HG02981 (cell line): ENCODE data around the gene TMPRSS13.

Source experiments
- ATAC-seq: cut with Tn5 transposase; IDR thresholded peaks from one replicate; pipeline ENCODE4 v1.9.1; 2021; ENCODE audit warnings: mild to moderate bottlenecking, moderate library complexity; ENCODE audit not compliant: unreplicated experiment

The TMPRSS13 gene

DNA sequence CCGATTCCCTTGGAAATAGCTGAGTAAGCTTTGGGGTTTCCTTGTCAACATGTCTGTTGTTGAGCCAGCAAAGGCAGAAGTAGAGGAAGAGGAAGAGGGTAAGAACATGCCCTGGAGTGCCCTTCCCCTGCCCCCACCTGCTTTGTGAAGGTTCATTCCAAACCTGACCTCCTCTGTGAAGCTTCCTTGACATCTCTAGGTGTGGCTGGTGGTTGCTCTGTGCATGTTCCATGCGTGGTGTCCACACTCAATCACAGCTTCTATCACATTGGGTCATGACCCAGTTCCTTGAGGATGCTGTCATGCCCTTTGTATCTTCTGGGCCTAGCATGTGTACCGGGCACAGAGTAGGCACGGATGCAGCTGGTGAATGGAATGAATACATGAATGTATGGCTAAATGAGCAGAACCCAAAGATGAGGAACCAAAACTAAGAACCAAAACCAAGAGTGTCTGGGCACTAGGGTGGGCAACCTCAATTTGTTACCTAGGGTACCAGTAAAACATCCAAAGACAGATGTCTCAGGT lies 29.0 kb downstream of the TMPRSS13 start:
- ATAC-seq = no peak

GRCh38 chr11:117898059-117898458 lies 31.1 kb downstream of the TMPRSS13 start:
- no peak for ATAC-seq

DNA sequence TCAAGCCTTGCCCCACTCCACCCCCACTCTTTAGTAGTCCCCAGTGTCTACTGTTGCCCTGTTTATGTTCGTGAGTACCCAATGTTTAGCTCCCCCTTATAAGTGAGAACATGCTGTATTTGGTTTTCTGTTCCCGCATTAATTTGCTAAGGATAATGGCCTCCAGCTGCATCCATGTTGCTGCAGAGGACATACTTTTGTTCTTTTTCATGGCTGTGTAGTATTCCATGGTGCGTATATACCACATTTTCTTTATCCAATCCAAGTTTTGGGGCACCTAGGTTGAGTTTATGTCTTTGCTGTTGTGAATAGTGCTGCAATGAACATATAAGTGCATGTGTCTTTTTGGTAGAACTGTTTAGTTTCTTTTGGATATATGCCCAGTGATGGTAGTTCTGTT lies 36.6 kb downstream of the TMPRSS13 start:
- no peak for ATAC-seq

GRCh38 chr11:117891362-117891761 lies 37.8 kb downstream of the TMPRSS13 start:
- no peak for ATAC-seq

GRCh38 chr11:117888139-117888566 lies 41.0 kb downstream of the TMPRSS13 start:
- no peak for ATAC-seq

GRCh38 chr11:117887431-117888138 lies 41.6 kb downstream of the TMPRSS13 start:
- no peak for ATAC-seq

DNA sequence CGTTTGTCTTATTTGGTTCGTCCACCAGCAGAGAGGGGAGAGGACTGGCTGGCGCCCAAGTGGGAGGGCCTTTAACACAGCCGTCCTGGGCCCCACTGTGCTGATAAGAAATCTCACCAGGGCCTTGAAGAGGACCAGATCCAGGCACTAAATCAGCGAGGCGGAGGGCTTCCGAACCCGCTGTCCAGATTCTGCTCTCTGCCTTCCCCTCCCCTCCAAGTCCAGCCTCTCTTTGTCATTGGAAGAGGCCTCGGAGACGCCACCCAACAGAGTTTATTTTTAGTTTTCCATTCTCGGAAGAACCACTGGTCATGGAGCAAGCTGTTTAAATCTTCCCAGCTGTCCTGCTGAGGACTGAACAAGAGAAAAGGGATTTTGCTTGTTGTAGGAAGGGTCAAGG lies 43.4 kb downstream of the TMPRSS13 start:
- ATAC-seq = no peak

DNA sequence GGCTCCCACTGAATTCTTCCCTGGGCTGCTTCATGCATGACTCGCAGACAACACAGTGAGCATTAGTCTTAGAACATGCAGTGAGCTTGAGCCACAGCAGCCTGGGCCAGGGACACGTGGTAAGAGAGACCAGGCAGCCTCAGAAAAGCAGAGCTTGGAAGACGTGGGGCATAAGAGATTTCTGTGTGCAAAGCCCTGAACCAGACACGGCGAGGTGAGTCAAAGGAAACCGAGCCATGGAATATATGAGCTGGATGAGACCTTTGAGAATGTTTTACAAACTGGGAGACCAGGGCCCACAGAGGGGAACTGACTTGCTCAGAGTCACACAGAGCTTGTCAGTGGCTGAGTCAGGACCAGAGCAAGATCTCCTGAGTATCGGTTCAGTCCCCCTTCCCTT lies 44.2 kb downstream of the TMPRSS13 start:
- no peak for ATAC-seq

DNA sequence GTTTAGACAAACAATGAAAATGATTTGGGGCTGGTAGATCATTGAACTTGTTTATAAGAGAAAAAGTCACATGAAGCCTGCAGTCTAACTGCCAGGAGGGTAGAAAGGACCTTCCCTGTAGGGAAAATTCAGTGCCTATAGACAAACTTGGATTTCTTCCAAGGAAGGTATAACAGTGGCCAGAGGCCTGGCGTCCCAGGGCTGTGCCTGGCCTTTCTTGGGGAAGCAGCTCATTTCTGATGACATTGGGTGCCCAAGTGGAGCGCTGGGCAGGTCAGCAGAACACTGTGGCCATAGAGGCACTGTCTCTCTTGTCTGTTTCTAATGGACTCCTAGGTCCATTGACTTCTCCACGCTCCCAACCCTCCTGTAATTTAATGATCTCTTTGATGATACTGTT lies 46.1 kb downstream of the TMPRSS13 start:
- no peak for ATAC-seq

- no peak for ATAC-seq
Measured at GRCh38 chr11:117882311-117882905, 46.8 kb downstream of the TMPRSS13 start.

DNA sequence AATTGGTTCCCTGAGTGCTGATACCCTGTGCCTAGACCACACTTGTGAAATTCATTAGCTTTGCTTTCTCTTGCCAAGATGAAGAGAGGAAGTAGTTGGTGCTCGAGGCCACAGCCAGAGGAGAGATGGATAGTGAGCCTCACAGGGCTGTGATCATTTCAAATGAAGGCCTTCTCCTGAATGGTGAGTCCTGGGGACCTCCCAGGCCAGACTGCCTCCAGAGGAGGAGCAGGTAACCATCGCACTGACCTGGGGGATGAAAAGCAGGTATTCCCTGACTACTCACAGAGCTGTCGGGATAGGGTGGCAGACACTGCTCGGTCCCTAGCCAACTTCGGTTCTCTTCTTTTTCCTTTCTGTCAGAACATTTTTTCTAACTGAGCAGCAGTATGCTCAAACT lies 48.0 kb downstream of the TMPRSS13 start:
- no peak for ATAC-seq

- no peak for ATAC-seq
Measured at GRCh38 chr11:117879516-117880480, 49.4 kb downstream of the TMPRSS13 start.

DNA sequence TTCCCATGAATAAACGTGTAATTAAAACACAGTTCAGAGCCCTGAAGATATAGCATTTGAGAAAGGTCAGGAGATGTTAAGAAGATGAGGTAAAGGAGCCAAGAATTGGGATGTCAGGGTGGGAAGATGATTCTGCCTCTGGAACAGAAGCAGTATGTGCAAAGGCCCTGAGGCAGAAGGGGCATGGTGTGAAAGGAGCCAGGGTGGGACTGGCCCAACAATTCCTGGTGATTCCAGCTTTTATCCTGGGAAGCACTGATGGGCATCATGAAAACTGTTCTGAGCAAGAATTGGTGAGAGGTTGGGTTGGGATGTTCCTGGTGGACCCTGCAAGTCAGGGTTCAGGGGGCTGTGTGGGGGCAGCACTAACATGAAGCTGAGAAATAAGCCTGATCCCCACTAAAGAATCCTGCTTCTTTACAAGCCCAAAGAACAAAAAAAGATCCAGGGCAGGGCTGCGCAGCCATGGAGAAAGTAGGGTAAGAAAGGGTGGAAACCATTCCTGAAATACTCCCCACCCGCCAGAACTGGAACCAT lies 50.2 kb downstream of the TMPRSS13 start:
- ATAC-seq = no peak

DNA sequence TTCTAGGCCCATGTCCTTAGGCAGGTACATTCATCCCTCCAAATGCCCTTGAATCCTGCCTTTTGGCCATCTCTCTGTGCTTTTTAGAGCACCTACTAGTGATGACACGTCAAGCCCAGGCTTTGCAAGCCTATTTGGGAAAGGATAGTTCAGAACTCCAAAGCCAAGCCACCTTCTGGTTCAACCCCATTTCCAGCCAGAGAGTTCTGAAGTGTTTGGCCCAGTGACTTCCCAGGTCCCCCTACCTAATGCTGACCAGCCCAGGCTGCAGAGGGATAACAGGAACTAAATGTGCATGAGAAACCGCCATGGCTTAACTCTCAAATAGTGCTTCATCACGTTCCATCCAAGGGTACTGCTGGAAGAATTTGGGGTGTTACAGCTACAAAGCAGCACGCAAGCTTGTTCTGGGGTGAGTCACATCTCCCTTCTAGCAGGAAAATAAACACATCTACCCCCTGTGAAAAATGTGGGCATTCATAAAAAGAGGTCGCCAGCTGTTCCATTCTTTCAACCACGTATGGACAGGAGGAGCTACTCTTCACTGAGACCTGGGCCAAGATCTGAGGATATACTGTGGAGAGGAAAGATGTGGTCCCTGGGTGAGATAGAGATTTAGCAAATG lies 50.8 kb downstream of the TMPRSS13 start:
- ATAC-seq = no peak

GRCh38 chr11:117877120-117877784 lies 52.0 kb downstream of the TMPRSS13 start:
- ATAC-seq = no peak

- no peak for ATAC-seq
Measured at GRCh38 chr11:117876341-117877119, 52.7 kb downstream of the TMPRSS13 start, which contains the start of gene FXYD6. TSS of gene FXYD6 (minus strand) at chr11:117876658. CDS start at chr11:117842776, 33,882 bp downstream.

- ATAC-seq = no peak
Measured at GRCh38 chr11:117876059-117876340, 53.2 kb downstream of the TMPRSS13 start.

DNA sequence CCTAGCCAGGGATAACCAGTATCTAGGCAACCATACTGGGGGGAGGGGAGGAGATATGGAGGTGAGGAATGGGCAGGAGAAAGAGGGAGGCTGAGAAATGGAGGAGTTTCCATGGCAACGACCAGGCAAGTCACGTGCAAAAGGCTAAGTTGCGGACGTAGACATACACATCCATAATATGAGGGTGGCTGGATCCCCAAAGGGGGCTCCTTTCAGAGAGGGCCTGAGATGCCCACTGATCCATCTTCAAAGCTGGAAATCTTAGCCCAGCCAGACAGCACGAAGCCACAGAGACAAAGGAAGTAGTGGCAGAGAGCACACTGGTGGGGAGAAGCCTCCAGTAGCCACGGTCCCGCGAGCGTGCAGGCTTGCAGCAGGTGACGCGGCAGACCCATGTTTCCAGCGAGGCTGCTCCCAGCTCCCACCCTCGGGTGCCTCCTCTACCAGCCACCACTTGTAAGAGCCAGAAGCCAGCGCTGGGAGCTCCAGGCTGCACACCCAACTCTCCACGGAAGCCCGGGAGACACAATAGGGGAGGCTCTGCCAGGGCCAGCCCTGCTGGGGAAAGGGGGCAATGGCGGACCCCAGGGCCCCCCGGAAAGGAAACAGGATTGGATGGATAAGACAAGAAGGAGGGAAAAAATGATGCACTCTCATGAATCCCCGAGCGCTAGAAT lies 53.7 kb downstream of the TMPRSS13 start:
- no peak for ATAC-seq

- ATAC-seq = no peak
Measured at GRCh38 chr11:117874910-117875381, 54.3 kb downstream of the TMPRSS13 start.
